HG03135 (cell line): ENCODE results near the gene DGAT2.

Source experiments
- ATAC-seq: cut with Tn5 transposase; IDR thresholded peaks from one replicate; pipeline ENCODE4 v1.9.1; 2021; ENCODE audit warnings: mild to moderate bottlenecking, moderate library complexity; ENCODE audit not compliant: unreplicated experiment

DGAT2 gene

DNA sequence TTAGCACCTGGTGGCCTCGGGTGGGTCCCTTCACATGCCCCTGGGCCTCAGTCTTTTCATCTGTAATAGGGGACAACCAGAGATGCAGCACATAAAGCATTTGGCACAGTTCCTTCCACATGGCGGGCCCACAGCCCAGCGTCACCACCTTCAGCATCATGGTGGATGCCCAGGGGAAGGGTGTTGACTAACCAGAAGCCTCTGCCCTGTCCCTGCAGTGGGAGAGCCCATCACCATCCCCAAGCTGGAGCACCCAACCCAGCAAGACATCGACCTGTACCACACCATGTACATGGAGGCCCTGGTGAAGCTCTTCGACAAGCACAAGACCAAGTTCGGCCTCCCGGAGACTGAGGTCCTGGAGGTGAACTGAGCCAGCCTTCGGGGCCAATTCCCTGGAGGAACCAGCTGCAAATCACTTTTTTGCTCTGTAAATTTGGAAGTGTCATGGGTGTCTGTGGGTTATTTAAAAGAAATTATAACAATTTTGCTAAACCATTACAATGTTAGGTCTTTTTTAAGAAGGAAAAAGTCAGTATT, 31.6 kb downstream of the DGAT2 start:
- no peak for ATAC-seq

- no peak for ATAC-seq
Measured at GRCh38 chr11:75800728-75801361, 32.3 kb downstream of the DGAT2 start.

GRCh38 chr11:75801362-75802020, 32.9 kb downstream of the DGAT2 start:
- ATAC-seq: no peak

DNA sequence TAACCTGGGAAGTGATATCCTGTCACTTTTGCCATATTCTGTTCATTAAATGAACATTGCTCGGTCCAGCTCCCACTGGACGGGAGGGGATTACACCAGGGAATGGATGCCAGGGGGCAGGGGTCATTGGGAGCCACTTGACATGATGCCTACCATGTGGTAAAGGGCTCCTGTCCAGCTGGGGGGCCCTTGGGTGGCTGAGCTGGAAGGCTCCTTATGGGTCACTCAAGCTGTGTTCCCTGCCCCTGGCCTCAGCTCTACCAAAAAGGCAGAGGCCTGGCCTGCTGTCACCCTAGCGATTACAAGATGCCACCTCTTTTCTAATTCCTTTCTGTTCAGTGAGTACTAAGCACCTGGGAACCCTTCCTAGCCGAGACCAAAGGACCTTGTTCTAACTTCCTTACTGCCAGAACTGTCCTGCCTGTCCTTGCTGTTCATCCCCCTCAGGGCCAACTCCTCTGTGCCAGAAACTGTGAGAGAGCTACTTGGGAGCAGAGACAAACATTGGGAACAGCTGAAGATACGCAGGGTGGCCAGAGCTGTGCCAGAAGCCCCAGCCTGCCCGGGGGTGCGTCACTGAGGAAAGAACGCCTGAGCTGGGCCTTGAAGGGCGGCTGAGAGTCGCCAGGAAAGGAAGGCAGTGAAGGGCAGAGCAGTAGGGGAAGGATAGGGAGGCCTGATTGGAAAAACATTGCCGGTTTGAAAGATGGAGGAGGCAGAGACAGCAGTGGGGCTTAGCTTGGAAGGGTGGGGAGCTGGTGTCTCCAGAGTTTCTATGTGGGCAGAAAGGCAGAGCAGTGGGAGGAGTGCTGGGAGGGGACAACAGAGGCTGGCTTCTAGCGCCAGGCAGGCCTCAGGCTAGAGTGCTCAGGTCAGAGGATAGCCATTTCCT, 33.7 kb downstream of the DGAT2 start:
- no peak for ATAC-seq

DNA sequence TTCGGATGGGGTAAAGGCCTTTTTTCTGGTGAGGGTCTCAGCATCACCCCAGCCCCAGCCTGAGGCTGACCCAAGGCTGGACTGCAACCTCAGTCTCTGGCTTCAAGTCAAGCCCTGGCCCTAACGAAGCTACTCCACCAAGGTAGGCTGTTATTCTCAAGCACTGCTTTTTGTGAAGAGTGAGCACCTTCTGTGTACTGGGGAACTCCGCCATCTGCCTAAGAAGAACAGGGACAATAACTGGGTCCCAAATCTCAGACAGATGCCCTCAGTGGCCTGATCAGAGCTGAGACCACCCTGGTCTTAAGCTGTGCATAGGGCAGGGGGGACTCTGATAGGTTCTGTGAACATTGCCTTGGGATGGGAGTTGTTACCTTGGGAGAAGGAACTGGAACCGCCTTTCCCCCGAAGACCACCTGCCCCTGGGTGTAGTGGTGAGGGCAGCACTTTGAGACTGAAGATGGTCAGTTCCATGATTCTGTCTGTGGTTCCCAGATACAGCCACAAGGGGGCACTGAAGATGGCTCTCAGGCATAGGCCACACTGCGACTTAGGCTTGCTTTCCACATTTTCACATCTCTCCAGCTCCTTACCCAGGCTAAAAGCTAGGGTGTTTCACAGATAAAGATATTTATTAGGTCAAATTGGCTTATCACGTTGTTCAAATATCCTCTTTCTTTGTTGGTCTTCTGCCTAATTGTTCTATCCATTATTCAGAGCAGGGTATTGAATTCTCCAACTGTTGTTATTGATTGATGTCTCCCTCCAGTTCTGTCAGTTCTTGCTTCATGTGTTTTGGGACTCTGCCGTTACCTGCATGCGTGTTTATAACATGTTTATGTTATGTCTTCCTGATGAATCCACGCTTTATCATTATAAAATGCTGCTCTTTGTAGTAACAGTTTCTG, 34.6 kb downstream of the DGAT2 start:
- ATAC-seq: peak; percentile 67

GRCh38 chr11:75809111-75809510, 40.5 kb downstream of the DGAT2 start:
- ATAC-seq: no peak

DNA sequence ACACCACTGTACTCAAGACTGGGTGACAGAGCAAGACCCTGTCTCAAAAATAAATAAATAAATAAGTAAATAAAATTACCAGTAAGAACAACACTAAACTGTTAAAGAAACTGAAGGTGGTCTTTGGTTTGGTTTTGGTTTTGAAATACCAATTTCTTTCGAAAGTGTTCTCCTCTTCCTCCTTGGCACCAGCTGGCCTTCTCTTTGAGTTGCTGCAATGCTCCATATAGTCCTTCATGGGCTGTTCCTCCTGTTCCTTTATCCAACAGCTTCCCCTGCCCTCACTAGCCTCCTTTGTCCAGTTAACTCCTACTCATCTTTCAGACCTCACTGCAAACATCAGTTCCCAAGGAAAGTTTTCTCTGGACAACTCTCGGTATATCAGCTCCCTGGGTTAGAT, 41.4 kb downstream of the DGAT2 start:
- no peak for ATAC-seq

GRCh38 chr11:75810637-75811390, 42.2 kb downstream of the DGAT2 start:
- ATAC-seq: no peak

DNA sequence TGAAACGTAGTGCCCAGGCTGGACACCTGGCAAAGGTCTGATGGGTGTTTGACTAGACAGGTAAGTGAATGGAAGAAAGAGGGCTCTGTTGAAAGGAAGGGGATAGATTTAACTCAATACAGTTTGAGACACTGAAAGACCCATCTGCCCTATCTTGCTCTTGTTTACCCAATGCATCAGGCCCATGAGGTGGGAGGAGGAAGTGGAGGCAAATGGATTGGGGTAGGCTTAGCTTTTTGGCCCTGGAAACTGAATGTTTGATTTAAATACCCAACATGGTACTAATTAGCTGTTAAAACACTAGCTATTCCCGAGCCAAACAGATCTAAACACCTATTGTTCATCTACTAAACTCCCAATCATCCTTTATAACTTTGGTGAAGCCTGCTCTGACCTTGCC, 42.9 kb downstream of the DGAT2 start:
- no peak for ATAC-seq

GRCh38 chr11:75812542-75813040, 44.0 kb downstream of the DGAT2 start:
- ATAC-seq: no peak

DNA sequence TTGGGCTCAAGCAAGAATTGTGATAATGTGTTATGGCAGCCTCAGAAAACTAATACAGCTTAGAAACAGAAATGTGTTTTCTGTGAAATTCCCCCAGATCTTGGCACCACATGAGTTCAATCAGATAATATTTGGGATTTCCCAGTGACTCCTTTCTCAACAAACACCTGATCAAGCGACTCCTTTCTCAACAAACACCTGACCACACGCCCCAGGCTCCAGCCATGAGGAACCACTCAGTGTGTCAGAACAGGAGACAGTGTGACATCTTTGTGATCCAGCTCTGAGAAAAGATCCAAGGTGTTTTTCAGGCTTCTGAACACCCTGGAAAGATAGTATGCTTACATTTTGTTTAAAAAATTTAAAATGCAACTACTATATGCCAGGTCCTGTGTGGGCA, 44.5 kb downstream of the DGAT2 start:
- ATAC-seq: no peak

GRCh38 chr11:75813622-75814039, 45.1 kb downstream of the DGAT2 start:
- no peak for ATAC-seq

- peak; percentile 34 for ATAC-seq
Measured at GRCh38 chr11:75814363-75814676, 45.7 kb downstream of the DGAT2 start.

DNA sequence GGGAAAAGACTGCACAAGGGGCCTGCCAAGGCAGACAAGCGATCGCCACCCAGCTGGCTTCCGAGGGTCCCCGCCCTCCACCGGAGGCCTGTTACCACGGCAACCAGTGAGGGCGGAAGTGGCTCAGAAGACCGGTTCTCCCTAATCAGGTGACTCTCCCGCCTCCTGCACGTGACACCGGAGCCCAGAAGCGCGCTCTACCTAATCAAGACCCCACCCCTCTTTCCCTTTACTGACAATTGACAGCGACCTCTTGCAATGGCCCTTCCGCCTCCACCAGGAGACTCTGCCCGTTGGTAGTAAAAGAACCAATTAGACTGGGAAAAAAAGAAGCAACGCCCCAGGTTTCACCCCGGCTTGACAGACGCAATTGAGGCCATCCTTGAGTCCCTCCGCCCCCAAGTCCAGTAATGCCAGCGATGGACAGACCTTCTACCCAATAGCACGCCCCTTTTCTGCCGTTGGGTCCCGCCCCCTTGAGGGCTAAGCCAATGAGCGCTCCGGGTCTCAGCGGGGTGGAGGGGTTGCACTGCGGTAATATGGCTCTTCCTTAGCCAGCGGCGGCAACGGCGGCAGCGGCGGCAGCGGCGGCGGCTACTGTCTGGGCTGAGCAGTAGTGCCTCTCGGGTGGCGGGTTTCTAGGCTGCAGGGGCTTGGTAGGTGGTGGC, 46.2 kb downstream of the DGAT2 start, which contains the start of gene UVRAG:
TSS of gene UVRAG (plus strand) at position 534 of the 668 bp plus-strand sequence. CDS start 198 bp downstream, outside the sequence.
- peak; percentile 78 for ATAC-seq

- ATAC-seq: no peak
Measured at GRCh38 chr11:75815345-75816168, 47.0 kb downstream of the DGAT2 start.

DNA sequence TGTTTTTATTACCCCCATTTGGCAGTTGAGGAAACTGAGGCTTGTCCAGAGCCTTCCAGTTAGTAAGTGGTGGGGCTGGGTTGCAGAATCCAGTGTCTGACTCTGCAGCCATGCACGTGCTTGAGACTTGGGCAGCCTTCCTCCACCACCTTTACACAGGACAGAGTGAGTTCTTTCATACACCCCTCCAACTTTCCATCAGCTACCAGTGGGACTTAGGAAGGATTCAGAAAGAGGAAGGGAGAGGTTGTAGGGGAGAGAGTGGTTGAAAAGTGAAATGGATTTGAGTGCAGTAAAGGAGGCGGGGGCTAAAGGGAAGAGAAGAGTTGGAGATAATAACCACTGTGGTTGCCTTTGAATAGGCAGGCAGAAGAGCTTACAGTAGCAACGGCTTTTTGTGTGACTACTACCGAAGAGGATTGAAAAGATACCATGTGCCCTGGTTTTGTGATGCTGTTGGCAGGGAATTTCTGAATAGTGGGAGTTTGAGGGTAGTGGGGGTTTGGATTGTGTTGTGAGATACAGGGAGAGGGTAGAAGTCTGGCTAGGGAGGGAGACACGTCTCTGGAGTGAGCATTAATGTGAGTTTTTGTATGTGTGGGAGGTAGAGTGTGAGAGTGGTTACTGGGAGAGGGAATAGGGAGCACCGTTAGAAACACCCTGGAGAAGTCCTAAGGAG, 48.1 kb downstream of the DGAT2 start:
- ATAC-seq: no peak

- ATAC-seq: no peak
Measured at GRCh38 chr11:75820645-75821044, 52.1 kb downstream of the DGAT2 start.

DNA sequence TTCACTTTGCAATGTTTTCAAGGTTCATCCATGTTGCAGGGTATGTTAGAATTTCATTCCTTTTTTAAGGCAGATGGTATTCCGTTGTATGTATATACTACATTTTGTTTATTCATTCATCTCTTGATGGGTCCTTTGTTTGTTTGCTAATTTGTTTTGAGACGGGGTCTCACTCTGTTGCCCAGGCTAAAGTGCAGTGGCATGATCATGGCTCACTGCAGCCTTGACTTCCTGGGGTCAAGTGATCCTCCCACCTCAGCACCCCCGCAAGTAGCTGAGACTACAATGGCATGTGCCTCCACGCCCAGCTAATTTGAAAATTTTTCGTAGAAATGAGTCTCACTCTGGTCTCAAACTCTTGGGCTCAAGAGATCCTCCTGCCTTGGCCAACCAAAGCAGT, 52.6 kb downstream of the DGAT2 start:
- no peak for ATAC-seq
